ENCODE data around the gene KAZN.

The KAZN gene

GRCh38 chr1:14652840-14653239 is 54.4 kb downstream of the KAZN start:
- no peak for DNase-seq (ENCODE audit: low read depth)
- TF ChIP-seq CTCF (IDR thresholded peaks at IDR 0.05; ENCODE audit: low read depth, low read length, missing control alignments) = no peak
- H3K4me3 ChIP-seq (ENCODE audit: low read depth, low read length) = no peak overlapping the region
- in situ Hi-C loops (cut with HindIII; ENCODE audit: low sequenced_read_pairs) = no loop called here

GRCh38 chr1:14653461-14653960 is 55.0 kb downstream of the KAZN start:
- DNase-seq (ENCODE audit: low read depth) = no peak
- in situ Hi-C loops (cut with HindIII; ENCODE audit: low sequenced_read_pairs) = no loop called here
- TF ChIP-seq CTCF (IDR thresholded peaks at IDR 0.05; ENCODE audit: low read depth, low read length, missing control alignments) = no peak
- H3K4me3 ChIP-seq (ENCODE audit: low read depth, low read length) = no peak overlapping the region

- no peak for DNase-seq (ENCODE audit: low read depth)
- no peak overlapping the region for H3K4me3 ChIP-seq (ENCODE audit: low read depth, low read length)
- in situ Hi-C loops (cut with HindIII; ENCODE audit: low sequenced_read_pairs) = no loop called here
- TF ChIP-seq CTCF (IDR thresholded peaks at IDR 0.05; ENCODE audit: low read depth, low read length, missing control alignments) = no peak
Measured at GRCh38 chr1:14654554-14654953, 56.1 kb downstream of the KAZN start.

GRCh38 chr1:14655385-14655784 is 56.9 kb downstream of the KAZN start:
- in situ Hi-C loops (cut with HindIII; ENCODE audit: low sequenced_read_pairs) = no loop called here
- TF ChIP-seq CTCF (IDR thresholded peaks at IDR 0.05; ENCODE audit: low read depth, low read length, missing control alignments) = no peak

DNA sequence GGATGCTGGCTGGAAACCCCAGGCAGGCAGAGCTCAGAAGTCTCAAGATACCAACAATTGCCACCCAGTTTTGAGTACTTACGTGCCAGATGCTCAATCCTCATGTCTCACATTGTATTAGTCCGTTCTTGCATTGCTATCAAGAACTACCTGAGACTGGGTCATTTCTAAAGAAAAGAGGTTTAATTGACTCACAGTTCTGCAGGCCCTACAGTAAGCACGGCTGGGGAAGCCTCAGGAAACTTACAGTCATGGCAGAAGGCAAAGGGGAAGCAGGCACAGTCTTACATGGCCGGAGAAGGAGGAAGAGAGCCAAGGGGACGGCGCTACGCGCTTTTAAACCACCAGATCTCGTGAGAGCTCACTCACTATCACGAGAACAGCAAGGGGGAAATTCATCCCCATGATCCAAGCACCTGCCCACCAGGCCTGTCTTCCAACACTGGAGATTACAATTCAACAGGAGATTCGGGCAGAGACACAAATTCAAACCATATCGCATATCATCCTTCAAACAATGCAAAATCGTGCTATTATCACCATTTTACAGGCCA is 58.0 kb downstream of the KAZN start:
- no peak overlapping the region for H3K4me3 ChIP-seq (ENCODE audit: low read depth, low read length)
- TF ChIP-seq CTCF (IDR thresholded peaks at IDR 0.05; ENCODE audit: low read depth, low read length, missing control alignments) = no peak
- in situ Hi-C loops (cut with HindIII; ENCODE audit: low sequenced_read_pairs) = no loop called here
- no peak for DNase-seq (ENCODE audit: low read depth)

More at GRCh38 chr1:14655385-14655784, 56.9 kb downstream of the KAZN start:
- no peak overlapping the region for H3K4me3 ChIP-seq (ENCODE audit: low read depth, low read length)
- no peak for DNase-seq (ENCODE audit: low read depth)

DNA sequence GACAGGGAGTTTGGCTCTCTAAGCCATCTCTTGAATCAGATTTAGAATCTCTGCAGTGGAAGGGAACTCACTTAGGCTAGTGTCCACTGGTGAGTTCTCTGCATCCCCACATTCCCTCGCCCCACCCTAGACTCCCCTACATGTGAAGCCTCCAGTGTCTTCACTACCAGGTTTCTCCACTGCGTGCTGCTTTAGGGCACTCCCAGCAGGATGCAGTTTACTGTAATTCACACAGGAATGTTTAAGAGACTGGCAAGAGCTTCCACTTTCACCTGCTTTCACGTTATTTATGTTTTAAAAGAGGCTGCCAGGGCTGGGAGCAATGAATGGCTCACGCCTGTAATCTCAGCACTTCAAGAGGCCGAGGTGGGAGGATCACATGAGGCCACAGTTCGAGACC is 60.2 kb downstream of the KAZN start:
- no peak overlapping the region for H3K4me3 ChIP-seq (ENCODE audit: low read depth, low read length)
- no peak for TF ChIP-seq CTCF (IDR thresholded peaks at IDR 0.05; ENCODE audit: low read depth, low read length, missing control alignments)
- in situ Hi-C loops (cut with HindIII; ENCODE audit: low sequenced_read_pairs) = no loop called here

More for the DNA sequence above, 60.2 kb downstream of the KAZN start:
- no peak for DNase-seq (ENCODE audit: low read depth)

All from astrocyte of the cerebellum (primary cell).